GM18861 (cell line): ENCODE measurements around the gene ZFP92.

Source experiments
- ATAC-seq: cut with Tn5 transposase; IDR thresholded peaks from one replicate; pipeline ENCODE4 v1.9.1; 2021; ENCODE audit not compliant: unreplicated experiment

The ZFP92 gene, protein sequence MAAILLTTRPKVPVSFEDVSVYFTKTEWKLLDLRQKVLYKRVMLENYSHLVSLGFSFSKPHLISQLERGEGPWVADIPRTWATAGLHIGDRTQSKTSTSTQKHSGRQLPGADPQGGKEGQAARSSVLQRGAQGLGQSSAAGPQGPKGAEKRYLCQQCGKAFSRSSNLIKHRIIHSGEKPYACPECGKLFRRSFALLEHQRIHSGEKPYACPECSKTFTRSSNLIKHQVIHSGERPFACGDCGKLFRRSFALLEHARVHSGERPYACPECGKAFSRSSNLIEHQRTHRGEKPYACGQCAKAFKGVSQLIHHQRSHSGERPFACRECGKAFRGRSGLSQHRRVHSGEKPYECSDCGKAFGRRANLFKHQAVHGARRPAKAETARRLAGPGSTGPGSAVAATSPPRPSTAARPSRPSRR

DNA sequence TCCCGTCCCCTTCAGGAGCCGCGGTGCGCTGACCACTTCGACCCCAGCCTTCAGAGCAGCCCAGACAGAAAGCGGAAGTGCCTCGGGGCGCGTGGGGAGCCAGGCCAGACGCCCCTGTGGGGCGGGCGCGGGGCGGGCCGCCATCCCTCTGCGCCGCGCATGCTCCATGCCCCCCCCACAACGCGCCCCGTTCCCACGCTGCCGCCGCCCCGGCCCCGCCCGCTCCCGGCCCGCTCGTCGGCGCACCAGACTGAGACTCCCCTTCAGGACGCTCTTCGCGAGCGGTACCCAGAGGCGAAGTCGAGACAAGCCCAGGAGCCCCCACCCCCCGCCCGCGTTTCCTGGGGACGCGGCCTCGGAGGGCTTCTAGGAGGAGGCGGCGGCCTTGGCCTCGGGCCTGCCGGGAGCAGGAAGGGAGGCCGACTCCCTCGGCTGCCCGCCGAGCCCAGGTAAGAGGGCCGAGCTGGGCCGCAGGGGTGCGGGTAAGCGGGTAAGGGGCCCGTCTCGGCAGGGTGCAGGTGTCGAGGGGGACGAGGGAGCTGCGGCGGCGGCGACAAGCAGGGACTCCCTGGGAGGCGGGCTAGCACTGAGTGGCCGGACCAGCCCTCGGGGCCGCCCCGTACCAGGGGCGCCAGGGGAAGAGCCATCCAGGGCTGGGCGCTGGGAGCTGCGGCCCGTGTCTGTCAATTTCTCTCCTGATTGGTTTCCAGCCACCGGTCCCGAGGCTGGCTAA is at the start of gene ZFP92:
TSS of gene ZFP92 (plus strand) at position 218 of the 733 bp plus-strand sequence. CDS start 6,851 bp downstream, outside the sequence.
- ATAC-seq: no peak

DNA sequence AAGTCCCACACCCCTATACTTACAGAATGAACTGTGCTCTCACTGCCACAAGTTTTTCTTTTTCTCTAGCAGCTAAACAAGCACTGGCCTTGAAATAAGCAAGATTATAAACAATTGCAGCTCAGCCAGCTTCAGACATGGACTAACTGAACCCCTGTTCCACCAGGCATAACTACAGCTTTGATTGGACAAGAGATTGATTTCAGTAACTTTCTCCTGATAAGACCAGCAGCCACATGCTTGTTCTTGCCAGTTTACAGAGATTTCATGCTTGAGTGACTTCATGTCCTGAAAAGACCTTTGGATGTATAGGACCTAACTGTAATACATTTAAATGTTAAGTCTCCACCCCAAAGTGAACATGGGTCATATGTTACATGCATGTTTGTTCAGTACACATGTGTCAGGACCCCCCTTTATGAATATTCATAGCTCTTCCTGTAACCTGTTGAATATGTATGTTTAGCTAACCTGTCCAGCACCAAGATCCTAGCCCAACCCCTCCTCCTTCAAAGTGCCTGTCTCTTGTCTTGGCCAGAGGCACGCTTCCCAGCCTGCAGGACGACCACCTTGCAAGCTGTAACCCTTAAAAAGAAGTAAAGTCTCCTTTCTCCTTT is 49.4 kb upstream of the ZFP92 start:
- no peak for ATAC-seq

DNA sequence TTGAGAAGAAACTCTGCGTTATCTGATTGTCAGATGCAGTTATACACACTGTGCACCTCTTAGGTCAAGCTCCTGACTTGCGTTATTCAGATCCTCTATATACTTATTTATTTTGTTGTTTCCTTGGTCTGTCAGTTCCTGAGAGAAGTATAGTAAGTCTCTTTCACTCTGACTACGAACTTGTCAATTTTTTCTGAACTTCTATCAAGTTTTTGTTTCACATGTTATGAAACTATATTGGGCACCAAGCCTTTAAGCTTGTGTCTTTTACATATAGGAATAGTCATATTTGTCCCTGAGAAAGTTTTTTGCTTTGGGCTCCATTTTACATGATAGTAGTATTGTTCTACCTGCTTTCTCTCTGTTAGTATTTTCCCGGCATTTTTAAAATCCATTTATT is 45.6 kb upstream of the ZFP92 start:
- ATAC-seq: no peak

DNA sequence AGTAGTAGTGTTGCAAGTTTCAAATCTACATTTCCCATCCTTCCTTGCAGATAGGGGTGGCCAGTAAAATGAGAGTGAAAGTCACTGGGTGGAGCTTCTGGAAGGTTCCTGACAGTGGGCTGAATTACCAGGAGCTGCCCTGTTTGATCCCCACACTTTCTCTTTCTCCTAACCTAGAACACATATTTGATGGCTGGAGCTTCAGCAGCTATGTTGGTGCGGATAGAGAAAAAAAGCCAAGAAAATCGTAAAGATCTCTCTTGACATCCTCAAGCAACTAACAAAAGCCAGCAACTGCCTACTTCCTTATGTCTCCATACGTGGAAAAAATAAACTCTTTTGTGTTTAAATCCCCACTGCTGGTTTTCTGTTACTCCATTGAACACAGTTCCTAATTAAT is 45.2 kb upstream of the ZFP92 start:
- no peak for ATAC-seq

DNA sequence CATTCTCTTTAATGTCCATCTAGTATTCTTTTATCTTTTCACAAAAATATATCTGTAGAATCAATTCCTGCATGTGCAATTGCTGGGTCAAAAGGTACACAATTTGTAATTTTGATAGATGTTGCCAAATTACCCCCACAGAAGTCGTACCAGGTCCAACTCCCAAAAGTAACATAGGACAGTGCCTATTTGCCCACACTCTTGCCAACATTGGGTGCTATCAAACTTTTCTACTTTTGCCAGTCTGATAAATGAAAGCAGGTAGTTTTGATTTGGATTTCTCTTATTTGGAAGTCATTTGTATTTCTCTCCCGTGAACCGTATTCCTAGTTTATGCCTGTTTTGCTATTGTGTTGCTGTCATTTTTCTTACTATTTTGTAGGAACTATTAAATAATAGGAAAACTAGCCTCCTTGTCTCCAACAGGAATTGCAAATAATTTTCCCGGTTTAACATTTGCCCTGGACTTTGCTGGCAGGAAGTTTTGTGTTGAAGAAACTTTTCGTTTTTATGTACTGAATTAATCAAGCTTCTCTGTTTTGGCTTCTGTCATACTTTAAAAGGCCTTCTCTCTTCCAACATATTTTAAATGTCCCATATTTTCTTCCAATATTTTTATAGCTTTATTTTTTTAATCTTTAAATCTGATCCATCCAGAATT is 44.3 kb upstream of the ZFP92 start:
- ATAC-seq: no peak

DNA sequence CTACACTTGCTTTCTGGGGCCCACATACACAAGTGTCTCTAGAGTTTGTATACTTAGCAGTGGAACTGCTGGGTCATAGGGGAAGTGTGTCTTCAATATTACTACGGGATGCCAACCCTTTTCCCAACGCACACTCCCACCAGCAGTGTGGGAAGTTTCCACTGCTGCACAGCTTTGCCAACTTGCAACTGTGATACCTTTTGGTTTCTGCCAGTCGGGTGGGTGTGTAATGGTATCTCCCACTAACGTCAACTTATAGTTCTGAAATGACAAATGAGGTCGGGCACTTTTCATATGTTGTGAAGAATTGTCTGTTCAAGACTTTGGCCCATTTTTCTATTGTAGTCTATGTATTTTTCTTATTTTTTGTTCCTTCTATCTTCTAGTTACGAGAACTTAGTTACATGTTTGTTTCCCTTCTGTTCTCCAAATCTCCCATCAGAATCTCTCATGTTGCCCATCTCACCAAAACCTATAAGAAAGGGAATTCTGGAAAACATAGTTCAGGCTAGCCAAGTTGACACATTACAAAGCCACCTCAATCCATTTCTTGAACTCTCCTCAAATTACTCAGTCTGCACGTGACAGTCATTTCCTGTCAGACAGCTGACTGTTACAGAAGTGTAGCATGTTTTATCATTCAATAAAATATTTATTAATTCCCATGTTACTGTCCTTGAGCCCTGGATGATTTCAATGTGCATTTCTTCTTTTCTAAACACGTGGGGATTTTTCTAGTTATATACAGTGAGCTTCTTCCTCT is 40.8 kb upstream of the ZFP92 start:
- no peak for ATAC-seq

DNA sequence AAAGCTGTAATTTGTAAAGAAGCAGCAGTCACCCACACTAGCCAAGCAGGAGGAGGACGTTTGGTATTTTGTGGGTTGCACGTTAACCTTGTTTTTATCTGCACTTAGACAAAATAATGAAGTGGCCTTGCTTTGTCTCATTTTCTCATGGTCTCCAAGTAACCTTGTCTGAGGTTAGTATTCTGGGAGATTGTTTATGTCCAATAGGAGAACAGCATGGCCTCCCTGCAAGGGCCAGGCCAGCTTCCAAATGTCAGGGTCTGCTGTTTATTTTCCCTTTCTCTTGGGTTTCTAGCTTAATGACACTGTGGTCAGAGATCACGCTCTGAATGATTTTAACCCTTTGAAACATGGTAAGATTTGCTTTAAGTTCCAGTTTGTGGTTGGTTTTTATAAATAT is 40.0 kb upstream of the ZFP92 start:
- no peak for ATAC-seq

DNA sequence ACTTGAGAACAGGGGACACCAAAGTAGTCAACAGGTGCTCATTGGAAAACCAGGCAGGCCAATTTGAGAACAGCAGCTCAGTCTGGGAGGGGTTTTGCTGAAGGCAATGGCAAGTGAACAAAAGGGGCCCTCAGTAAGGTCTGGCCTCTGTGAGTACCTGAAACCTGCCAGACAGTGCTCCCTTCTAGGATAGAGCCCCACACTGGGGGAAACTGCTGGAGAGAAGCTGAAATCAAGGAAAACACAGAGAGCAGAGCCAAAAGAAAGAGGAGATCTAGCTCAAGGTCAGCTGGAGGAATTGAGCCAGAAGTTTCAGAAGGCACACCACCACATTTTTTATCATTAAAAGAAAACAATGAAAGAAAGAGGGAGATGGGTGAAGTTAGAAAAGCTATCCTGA is 38.3 kb upstream of the ZFP92 start:
- no peak for ATAC-seq

DNA sequence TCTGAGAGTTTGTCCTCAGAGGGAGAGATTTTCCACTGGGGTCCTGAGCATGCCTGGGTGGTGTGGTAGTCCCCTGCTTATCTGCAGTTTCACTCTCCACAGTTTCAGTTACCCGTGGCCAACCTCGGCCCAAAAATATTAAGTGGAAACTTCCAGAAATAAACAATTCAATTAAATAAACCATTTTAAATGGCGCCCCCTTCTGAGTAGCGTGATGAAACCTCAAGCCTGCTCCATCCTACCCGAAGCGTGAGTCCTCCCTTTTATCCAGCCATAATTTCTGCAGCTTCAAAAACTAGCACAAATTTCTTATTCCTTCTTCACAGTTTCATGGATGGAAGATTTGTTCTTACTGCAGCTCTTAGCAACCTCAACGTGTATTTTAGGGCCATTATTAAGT is 36.8 kb upstream of the ZFP92 start:
- no peak for ATAC-seq

DNA sequence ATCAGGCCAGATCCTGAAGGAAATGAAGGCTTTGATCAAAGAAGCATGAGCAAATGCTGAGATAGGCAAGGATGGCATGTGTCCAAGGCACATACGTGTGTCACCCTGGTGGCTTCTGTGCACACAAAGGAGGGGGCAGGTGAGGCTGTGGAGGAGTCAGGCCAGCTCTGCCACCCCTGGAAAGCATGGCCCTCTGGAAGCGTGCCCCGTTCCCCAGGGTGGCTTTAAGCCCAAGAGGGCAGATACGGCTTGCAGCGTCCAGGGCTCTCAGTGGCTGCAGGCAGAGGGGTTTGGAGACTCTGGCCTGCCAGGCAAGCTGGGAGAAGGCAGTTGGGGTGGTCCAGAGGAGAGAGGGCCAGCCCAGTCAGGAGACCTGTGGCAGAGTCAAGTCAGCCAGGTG is 35.7 kb upstream of the ZFP92 start:
- ATAC-seq: no peak

DNA sequence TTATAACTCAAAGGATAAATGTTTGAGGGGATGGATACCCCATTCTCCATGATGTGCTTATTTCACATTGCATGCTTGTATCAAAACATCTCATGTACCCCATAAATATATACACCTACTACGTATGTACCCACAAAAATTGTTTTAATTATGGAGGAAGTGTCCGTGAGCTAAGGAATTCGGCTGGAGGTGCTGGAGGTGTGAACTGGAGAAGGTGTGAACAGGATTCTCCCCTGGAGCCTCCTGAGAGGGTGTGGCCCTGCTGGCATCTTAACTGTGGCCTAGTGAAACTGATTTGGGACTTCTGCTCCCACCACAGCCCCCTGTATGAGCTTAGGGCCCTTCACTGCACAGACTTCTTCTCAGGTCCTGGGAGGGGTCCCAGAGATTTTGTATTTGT is 33.5 kb upstream of the ZFP92 start:
- no peak for ATAC-seq

DNA sequence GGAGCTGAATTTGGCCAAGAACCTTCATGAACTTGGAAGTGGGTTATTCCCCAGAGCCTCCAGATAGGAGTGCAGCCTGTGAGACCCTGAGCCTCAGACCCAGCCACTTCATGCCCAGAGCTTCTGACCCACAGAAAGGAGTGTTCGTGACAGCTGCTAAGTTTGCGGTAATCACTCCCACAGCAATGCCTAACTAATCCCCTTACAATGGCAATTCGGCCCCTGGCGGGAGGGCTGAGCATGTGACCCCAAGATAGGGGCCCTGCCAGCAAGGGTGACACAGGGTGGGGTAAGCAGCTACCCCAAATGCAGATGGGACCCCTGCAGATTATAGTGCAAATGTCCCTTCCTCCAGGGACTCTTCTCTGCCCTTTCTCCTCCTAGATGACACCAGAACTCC is 32.7 kb upstream of the ZFP92 start:
- no peak for ATAC-seq

DNA sequence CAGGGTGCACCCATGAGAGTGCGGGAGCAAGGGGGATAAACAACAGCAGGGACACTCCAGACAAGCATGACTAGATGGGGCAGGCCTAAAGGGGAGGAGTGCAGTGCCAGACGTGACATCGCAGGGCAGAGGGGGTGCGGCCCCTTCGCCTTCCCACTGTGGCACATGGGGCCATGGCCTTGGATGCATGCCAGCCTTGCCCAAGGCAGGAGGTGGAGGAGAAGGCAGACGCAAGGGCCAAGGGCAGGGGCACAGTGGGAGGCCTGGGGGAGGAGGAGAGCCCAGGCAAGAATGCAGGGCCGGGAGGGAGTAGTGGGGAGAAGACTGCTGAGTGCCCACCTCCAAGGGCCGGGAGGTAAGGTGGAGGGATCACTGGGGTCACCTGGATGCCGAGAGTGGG is 31.8 kb upstream of the ZFP92 start:
- ATAC-seq: no peak

DNA sequence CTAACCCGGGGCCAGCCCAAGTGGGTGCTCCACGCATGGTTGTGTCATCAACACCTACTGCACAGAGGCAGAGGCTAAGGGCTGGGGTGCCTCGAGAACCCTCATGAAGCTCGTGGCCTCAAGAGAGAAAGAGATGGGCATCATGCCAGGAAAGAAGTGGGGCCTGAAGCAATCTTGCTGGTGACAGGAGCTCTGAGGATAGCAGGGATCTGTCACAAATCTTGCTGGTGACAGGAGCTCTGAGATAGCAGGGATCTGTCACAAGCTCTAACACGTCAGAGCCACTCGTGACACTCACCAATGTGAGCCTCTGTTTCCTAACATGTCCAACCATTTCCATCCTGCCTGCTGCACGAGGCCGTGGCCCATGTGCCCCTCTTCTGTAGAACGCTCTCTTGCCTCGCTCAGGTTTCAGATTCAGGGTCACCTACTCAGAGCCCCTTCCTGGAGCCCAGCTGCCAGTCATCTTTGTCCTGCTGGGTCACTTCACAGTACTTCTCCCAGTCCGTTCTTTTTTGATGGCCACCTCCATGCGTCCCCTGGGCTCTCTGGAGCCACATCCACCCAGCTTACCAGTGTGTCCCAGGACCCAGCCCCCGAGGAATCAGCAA is 31.2 kb upstream of the ZFP92 start:
- ATAC-seq: no peak

DNA sequence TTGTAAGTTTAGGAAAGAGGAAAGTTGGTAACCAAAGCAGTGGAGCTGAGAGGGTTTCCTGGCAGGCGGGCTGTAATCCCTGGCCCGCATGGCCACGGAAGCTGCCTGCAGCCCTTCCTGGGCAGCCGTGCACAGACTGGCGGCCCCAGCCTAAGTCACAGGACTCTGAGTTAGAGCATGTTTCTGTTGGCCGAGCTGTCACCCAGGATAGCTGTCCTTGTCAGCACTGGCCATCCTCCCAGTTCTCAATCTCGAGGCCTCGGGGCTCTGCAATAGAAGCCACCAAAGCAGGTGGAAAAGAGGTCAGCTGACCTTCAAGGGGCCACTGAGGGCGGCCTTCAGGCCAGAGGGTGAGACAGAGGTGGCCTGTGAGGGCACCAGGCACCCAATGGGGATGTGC is 30.6 kb upstream of the ZFP92 start:
- no peak for ATAC-seq

DNA sequence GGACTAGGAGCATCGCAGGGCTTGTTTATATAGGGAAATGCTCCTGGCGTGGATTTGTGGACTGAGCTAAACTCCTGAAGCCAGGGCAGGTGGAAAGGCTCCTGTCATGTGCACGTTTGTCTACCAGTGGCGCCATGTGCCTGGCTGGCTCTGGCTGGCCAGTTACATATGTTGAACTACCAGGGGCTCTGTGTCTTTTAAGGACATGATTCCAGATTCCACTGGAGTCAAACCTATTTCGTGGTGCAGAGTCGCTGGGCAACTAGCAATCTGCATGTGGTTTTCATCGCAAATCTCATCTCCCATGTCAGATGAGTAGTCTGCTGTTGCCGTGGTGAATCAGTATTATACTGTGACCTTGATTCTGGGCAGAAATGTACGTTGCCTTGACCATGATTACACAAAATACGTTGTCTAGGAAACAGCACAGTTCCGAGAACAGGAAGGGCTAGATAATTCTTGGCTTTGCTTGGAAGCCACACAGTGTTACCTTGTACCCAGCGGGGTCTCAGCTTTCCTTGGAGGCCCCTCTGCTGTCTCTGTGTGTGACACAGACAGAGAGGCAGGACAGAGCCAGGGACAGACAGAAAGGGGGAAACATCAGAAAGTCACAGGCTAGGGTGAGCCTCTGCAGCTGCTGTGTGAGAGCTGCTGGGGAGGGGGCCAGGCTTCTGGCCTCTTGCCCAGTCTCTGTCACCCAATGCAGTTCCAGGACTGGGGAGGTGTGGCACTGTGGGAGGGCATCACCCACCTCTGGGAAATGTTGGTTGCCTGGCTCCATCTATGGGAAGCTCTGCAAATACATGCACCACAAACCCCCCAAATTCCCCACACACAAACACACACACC is 29.4 kb upstream of the ZFP92 start:
- ATAC-seq: no peak

DNA sequence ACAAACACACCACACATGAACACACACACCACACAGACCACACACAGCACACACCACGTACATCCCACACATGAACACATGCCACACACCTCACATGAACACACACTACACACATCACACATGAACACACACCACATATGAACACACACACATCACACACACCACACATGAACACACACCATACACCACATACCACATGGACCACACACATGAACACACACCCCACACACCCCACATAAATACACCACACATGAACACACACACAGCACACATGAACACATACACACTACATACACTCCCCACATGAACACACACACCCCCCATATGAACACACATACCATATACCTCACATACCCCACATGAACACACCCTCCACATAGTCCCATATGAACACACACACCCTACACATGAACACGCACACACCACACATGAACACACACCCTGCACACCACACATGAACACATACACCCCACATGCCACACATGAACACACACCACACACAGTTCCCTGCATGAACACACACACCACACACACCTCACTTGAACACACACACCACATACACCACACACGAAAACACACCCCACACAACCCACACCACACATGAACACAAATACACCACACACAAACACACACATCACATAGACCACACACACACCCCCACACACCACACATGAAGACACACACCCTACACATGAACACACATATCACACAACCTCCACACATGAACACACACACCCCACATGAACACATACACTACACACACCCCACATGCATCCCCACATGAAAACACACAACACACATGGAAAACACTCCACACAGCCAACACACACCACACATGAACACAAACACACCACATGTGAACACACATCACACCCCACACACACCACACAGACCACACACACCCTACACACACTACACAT is 28.4 kb upstream of the ZFP92 start:
- no peak for ATAC-seq

DNA sequence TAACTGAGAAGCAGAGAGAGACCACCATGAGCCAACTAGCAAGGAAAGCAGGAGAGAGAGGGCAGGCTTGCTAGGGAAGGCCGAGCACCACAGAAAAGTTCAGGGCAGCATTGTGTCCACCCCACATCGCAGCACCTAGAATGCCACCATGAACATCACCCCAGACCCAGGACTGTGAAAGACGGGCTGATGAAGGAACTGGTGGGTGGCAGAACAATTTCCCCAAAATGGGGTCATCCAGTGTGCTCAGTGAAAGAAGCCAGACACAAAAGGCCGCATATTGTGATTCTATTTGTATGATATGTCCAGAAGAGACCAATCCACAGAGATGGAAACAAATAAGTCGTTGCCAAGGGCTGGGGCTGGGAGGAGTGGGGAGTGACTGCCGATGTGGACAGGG is 26.9 kb upstream of the ZFP92 start:
- ATAC-seq: no peak
